Prostate gland (tissue), 2 donors: ENCODE data around the gene FCHSD2.
A peak's percentile ranks its signal among the peaks of the same experiment; 100 is the strongest.

ENCODE experiments used
- POLR2A ChIP-seq: fragments of 450-650 bp; IDR thresholded peaks from one replicate; pipeline ENCODE4 v1.6.1; 2016; ENCODE audit warnings: antibody characterized with exemption, mild to moderate bottlenecking
- POLR2AphosphoS5 ChIP-seq: sonication (generic); formaldehyde crosslinking; IDR thresholded peaks from one replicate; pipeline ENCODE4 v1.6.1; 2017; ENCODE audit warnings: antibody characterized with exemption
- TF ChIP-seq, protein P1 (sequence below), 4 experiments: fragments of 200-600 bp in 2 of 4; fragments of 450-650 bp in 2 of 4; sonication (generic) in 2 of 4; IDR thresholded peaks; 1 replicate in 3 of 4; 2 replicates in 1 of 4; pipeline ENCODE4 v1.5.1; 2016 to 2019; ENCODE audit warnings: antibody characterized with exemption in 4 of 4, mild to moderate bottlenecking in 2 of 4, moderate library complexity in 2 of 4

DNA sequence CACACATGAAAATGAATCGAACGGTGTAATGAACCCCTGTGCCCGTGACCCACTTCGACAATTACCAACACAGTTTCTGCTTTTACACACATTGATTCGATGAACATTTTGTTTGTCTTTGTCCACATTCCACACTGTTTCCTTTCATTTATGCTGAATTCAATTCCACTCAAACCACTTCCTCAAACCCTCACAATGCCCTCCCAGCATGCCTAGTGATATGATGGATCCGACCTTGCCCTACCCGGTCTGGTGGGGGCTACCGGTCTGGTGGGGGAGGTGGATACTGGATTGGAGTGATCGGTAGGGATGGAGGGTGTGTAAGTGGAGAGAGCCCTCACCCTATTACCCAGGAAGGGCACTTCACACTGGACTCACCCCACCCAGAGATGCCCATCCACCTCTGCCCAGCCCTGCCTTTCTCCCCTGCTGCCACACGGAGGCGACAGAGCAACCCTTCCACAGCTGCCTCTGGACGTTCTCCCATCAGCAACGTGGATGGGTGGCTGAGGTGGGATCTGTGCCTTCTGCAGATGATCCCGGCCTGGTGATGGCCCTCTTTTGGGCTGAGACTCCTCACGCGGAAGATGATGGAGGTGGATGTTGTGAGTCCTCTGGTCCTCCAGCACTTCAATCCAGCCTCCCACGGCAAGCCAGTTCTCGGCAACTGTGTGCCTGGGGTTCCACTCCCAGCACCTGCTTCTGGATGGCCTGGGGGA is 43.0 kb upstream of the FCHSD2 start:
- TF ChIP-seq POLR2A (no peak), POLR2AphosphoS5 (peak; percentile 10)
- TF ChIP-seq, protein P1, sequence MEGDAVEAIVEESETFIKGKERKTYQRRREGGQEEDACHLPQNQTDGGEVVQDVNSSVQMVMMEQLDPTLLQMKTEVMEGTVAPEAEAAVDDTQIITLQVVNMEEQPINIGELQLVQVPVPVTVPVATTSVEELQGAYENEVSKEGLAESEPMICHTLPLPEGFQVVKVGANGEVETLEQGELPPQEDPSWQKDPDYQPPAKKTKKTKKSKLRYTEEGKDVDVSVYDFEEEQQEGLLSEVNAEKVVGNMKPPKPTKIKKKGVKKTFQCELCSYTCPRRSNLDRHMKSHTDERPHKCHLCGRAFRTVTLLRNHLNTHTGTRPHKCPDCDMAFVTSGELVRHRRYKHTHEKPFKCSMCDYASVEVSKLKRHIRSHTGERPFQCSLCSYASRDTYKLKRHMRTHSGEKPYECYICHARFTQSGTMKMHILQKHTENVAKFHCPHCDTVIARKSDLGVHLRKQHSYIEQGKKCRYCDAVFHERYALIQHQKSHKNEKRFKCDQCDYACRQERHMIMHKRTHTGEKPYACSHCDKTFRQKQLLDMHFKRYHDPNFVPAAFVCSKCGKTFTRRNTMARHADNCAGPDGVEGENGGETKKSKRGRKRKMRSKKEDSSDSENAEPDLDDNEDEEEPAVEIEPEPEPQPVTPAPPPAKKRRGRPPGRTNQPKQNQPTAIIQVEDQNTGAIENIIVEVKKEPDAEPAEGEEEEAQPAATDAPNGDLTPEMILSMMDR (IDR thresholded peaks at IDR 0.05): peak; percentile 57 to 93 (median 80)
